Uterus (tissue), 2 donors: Measurements from ENCODE around the gene COL26A1.

Experiments used
- POLR2A ChIP-seq, 2 donors: fragments of 450-650 bp; IDR thresholded peaks; one replicate each; pipeline ENCODE4 v1.6.1; 2016; ENCODE audit warnings: antibody characterized with exemption in 2 of 2, mild to moderate bottlenecking in 1 of 2, moderate library complexity in 1 of 2
- TF ChIP-seq, protein P1 (sequence below), 4 experiments: fragments of 200-600 bp in 2 of 4; fragments of 450-650 bp in 2 of 4; sonication (generic) in 2 of 4; IDR thresholded peaks; one replicate each; pipeline ENCODE4 v1.5.1; 2016 to 2019; ENCODE audit warnings: antibody characterized with exemption in 4 of 4, mild to moderate bottlenecking in 2 of 4, moderate library complexity in 1 of 4

DNA sequence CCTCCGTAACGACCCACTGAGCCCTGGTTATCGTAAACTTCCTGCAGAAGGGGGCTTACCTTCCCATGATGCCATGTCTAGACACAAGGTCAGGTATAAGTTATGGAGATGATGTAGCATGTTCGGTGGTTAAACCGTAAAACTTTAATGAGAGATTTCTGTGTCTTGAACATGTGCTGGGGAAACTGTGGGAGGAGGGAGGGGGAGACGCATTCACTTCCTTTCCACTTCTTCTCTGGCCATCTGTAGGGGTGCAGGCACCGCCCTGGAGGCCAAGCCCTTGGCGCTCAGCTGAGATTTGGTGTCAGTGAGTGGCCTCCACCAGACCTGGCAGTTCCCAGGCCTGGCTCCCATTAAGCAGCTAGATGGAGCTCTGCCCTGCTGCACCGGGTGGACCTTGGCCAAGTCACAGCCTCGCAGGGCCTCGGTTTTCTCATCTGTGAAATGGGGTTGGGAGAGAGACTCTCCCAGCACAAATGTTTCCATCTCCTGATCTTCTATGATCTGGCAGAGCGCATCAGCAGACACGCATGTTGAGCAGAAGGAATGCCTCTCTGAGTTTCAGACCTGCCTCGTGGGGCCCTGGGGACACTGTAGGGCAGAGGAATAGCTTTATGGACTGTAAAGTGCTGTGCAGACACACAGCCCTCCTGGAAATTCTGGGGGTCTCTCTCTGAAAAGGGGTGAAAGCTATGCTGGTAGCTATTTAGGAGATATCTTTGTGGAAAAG, 106.0 kb downstream of the COL26A1 start:
- no peak for TF ChIP-seq POLR2A (IDR thresholded peaks at IDR 0.05)
- TF ChIP-seq, protein P1, sequence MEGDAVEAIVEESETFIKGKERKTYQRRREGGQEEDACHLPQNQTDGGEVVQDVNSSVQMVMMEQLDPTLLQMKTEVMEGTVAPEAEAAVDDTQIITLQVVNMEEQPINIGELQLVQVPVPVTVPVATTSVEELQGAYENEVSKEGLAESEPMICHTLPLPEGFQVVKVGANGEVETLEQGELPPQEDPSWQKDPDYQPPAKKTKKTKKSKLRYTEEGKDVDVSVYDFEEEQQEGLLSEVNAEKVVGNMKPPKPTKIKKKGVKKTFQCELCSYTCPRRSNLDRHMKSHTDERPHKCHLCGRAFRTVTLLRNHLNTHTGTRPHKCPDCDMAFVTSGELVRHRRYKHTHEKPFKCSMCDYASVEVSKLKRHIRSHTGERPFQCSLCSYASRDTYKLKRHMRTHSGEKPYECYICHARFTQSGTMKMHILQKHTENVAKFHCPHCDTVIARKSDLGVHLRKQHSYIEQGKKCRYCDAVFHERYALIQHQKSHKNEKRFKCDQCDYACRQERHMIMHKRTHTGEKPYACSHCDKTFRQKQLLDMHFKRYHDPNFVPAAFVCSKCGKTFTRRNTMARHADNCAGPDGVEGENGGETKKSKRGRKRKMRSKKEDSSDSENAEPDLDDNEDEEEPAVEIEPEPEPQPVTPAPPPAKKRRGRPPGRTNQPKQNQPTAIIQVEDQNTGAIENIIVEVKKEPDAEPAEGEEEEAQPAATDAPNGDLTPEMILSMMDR (IDR thresholded peaks at IDR 0.05): no peak
